Caco-2 (cell line): ENCODE measurements around the gene OSBPL1A. TPM values are rescaled to one million over a fixed set of nuclear protein-coding genes. Genes with fewer than 3 reads are reported as not detected.
"Not testable (repeated sequence)": the region's sequence is repeated elsewhere in the genome, so short reads cannot be mapped to it uniquely, and the experiment has no call there.

Experiments
- BruUV-seq: library from RNA; stranded (reverse); fragments of 400-500 nt; replicated peaks from 2 replicates; lab custom pipeline; 2021; lab: Mats Ljungman, UMichigan
- CTCF ChIA-PET: fragments of 300-600 bp; sonication (Branson Sonifier 250); formaldehyde crosslinking; loops from one replicate; lab custom pipeline; 2022; ENCODE audit warnings: antibody characterized with exemption; lab: Charles Lee
- POLR2A ChIA-PET: fragments of 300-600 bp; sonication (Branson Sonifier 250); formaldehyde crosslinking; loops from one replicate; lab custom pipeline; 2022; ENCODE audit warnings: antibody characterized with exemption; lab: Charles Lee
- DNase-seq, 2 experiments: peaks; one replicate each; pipeline versions ENCODE4 v3.0.0 to v3.0.0-alpha.2; 2020 to 2022
- H3K27me3 ChIP-seq: replicated peaks from 2 replicates; pipeline ENCODE4 v1.6.0; 2011; ENCODE audit warnings: low read length; ENCODE audit not compliant: control insufficient read depth, insufficient read depth
- H3K36me3 ChIP-seq: 2 replicates; pipeline ENCODE4 v1.5.1; 2011; ENCODE audit warnings: low read length; ENCODE audit not compliant: control insufficient read depth, insufficient read depth
- H3K4me1 ChIP-seq: fragments of 250-450 bp; sonication (Bioruptor Pico); 2 replicates; pipeline ENCODE4 v1.5.1; 2020; ENCODE audit warnings: mild to moderate bottlenecking
- H3K4me3 ChIP-seq: 2 replicates; pipeline ENCODE4 v1.5.1; 2011; ENCODE audit warnings: low read depth, mild to moderate bottlenecking, control low read depth, low read length
- H3K9me3 ChIP-seq: fragments of 250-450 bp; sonication (Bioruptor Pico); 2 replicates; pipeline ENCODE4 v1.5.1; 2020; ENCODE audit warnings: mild to moderate bottlenecking, moderate library complexity
- H3K27ac Mint-ChIP-seq: one replicate; pipeline ENCODE4 v1.8.0; 2022; ENCODE audit warnings: mixed read lengths; ENCODE audit not compliant: unreplicated experiment
- H3K27me3 Mint-ChIP-seq: one replicate; pipeline ENCODE4 v1.8.0; 2022; ENCODE audit warnings: mixed read lengths; ENCODE audit not compliant: insufficient read depth, unreplicated experiment
- H3K36me3 Mint-ChIP-seq: one replicate; pipeline ENCODE4 v1.8.0; 2022; ENCODE audit warnings: mild to moderate bottlenecking, mixed read lengths; ENCODE audit not compliant: insufficient read depth, unreplicated experiment
- H3K4me1 Mint-ChIP-seq: one replicate; pipeline ENCODE4 v1.8.0; 2022; ENCODE audit warnings: low read depth, mixed read lengths; ENCODE audit not compliant: unreplicated experiment
- H3K4me3 Mint-ChIP-seq: one replicate; pipeline ENCODE4 v1.8.0; 2022; ENCODE audit warnings: mild to moderate bottlenecking, moderate library complexity, mixed read lengths; ENCODE audit not compliant: unreplicated experiment
- H3K9me3 Mint-ChIP-seq: one replicate; pipeline ENCODE4 v1.8.0; 2022; ENCODE audit warnings: mixed read lengths; ENCODE audit not compliant: unreplicated experiment
- intact Hi-C: fragments of 100-400 bp; cut with micrococcal nuclease; formaldehyde crosslinking; loops from one replicate; pipeline ENCODE4 v1.10.0; 2022; ENCODE audit not compliant: unreplicated experiment
- total RNA-seq: library from RNA; stranded (reverse); gene quantifications from 2 replicates; pipeline ENCODE4 v1.2.3, GENCODE V29; 2022
- TF ChIP-seq, protein P1 (sequence below), 2 experiments: fragments of 200-600 bp in 1 of 2; IDR thresholded peaks; 1 replicate in 1 of 2; 2 replicates in 1 of 2; pipeline versions ENCODE4 v1.5.1 to v1.8.0; 2011 to 2022; ENCODE audit warnings: antibody characterized with exemption in 1 of 2, control low read depth in 1 of 2, inconsistent platforms in 1 of 2, low read depth in 1 of 2, low read length in 1 of 2, mild to moderate bottlenecking in 1 of 2, moderate library complexity in 1 of 2; ENCODE audit not compliant: insufficient read depth in 1 of 2, severe bottlenecking in 1 of 2, unreplicated experiment in 1 of 2

The OSBPL1A gene
- total RNA-seq, 1 experiment from 2014 or later: 15.7 TPM

DNA sequence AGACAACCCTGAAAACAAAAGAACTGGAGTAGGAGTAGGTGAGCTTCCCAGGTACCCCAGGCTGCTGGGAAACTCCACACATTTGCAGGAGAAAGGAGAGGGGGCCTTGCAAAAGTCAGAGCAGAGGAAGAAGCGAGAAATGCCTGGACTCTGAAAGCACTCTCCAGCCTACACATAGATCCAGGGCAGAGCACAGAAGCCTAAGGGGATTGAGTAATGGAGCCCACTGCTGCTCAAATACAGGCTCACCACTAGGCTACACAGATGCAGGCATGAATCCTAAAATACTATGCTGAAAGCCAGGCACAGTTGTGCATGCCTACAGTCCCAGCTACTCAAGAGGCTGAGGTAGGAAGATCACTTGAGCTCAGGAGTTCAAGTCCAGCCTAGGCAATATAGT is 33.4 kb downstream of the OSBPL1A start:
- POLR2A ChIA-PET: interaction anchor here (0.7 kb wide), 1 partner anchor 32 kb away, joined by 5 read pairs; no protein-coding TSS in a partner anchor
- no peak for DNase-seq

DNA sequence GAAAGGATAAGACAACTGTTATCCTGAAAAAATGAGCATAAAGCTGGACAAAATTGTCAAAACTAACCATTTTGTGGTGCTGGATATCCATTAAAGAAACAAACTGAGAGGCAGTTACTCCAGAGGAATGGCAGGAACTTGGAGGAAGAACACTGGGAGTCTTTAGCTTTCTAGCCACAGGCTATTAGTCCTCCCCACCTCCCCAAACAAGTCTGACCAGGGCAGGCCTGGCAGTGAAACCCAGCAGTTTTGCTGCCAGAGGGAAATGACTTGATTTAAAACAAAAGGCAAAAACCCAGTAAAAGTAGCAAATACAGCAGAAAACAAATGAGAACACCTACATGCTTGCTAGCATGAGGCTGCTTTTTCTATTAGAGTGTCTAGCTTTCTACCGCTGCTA is 34.9 kb downstream of the OSBPL1A start:
- Mint-ChIP-seq H3K4me3 (no peak overlapping the region), H3K9me3 (no peaks in the 10 kb centered on the region), H3K27me3 (no peaks in the 10 kb centered on the region), H3K27ac (no peak overlapping the region), H3K36me3 (no peaks in the 10 kb centered on the region), H3K4me1 (no peaks in the 10 kb centered on the region)
- POLR2A ChIA-PET: no interaction called here
- Histone ChIP-seq H3K27me3 (no peaks in the 10 kb centered on the region), H3K4me1 (0 out of 2 replicates have a peak, but pooled peaks cover 5% of the 10 kb centered on the region), H3K36me3 (no peaks in the 10 kb centered on the region), H3K4me3 (no peak overlapping the region), H3K9me3 (no peaks in the 10 kb centered on the region)
- intact Hi-C loops: no loop called here
- DNase-seq: peak; percentile 13 to 38
- no TSS peak for BruUV-seq
- TF ChIP-seq, protein P1, sequence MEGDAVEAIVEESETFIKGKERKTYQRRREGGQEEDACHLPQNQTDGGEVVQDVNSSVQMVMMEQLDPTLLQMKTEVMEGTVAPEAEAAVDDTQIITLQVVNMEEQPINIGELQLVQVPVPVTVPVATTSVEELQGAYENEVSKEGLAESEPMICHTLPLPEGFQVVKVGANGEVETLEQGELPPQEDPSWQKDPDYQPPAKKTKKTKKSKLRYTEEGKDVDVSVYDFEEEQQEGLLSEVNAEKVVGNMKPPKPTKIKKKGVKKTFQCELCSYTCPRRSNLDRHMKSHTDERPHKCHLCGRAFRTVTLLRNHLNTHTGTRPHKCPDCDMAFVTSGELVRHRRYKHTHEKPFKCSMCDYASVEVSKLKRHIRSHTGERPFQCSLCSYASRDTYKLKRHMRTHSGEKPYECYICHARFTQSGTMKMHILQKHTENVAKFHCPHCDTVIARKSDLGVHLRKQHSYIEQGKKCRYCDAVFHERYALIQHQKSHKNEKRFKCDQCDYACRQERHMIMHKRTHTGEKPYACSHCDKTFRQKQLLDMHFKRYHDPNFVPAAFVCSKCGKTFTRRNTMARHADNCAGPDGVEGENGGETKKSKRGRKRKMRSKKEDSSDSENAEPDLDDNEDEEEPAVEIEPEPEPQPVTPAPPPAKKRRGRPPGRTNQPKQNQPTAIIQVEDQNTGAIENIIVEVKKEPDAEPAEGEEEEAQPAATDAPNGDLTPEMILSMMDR (IDR thresholded peaks at IDR 0.05; ENCODE audit: insufficient read depth in 1 of 2, low read depth in 1 of 2, low read length in 1 of 2, severe bottlenecking in 1 of 2, unreplicated experiment in 1 of 2): no peak
- CTCF ChIA-PET: interaction anchor here (0.5 to 0.9 kb wide), 2 partner anchors 52 to 125 kb away, joined by 3 to 4 read pairs; no protein-coding TSS in a partner anchor

More for the DNA sequence above, 33.4 kb downstream of the OSBPL1A start:
- TF ChIP-seq, protein P1 (IDR thresholded peaks at IDR 0.05; ENCODE audit: insufficient read depth in 1 of 2, low read depth in 1 of 2, low read length in 1 of 2, severe bottlenecking in 1 of 2, unreplicated experiment in 1 of 2): no peak
- no peak overlapping the region for H3K4me3 ChIP-seq
- Mint-ChIP-seq H3K27ac (no peak overlapping the region), H3K36me3 (no peaks in the 10 kb centered on the region), H3K4me3 (no peak overlapping the region), H3K4me1 (no peaks in the 10 kb centered on the region), H3K27me3 (no peaks in the 10 kb centered on the region), H3K9me3 (no peaks in the 10 kb centered on the region)
- H3K9me3 ChIP-seq: no peaks in the 10 kb centered on the region
- no peaks in the 10 kb centered on the region for H3K27me3 ChIP-seq
- BruUV-seq: no TSS peak
- intact Hi-C loops: no loop called here
- CTCF ChIA-PET: no interaction called here
- no peaks in the 10 kb centered on the region for H3K36me3 ChIP-seq
- 0 out of 2 replicates have a peak, but pooled peaks cover 5% of the 10 kb centered on the region for H3K4me1 ChIP-seq

DNA sequence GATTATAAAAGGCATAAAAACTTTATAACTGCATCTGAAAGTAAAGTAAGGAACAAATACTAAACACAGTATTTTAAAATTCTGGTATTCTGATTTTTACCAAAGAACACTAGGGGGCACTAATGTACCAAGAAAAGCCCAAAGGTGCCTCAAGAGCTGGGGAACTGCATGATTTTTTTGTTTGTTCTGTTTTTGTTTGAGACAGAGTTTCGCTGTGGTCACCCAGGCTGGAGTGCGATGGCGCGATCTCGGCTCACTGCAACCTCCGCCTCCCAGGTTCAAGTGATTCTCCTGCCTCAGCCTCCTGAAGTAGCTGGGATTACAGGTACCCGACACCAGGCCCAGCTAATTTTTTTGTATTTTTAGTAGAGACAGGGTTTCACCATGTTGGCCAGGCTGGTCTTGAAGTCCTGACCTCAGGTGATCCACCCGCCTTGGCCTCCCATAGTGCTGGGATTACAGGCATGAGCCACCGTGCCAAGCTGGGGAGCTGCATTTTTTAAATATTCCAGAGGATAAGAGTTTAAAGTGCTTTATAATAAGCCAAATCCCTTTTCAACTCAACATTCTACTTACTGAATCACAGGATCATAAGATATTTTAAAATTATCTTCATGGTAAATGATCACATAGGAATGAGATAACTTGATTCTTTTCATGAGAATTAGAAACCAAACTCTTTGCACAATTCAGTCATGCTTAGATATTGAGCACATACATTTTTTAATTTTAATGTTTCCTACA is 37.7 kb downstream of the OSBPL1A start:
- H3K27me3 ChIP-seq, H3K4me3 Mint-ChIP-seq, H3K27ac Mint-ChIP-seq, H3K9me3 ChIP-seq, POLR2A ChIA-PET, BruUV-seq, H3K36me3 ChIP-seq, H3K4me3 ChIP-seq, H3K4me1 ChIP-seq, H3K27me3 Mint-ChIP-seq, H3K9me3 Mint-ChIP-seq, H3K36me3 Mint-ChIP-seq, H3K4me1 Mint-ChIP-seq: not testable (repeated sequence)
- intact Hi-C loops: loop anchor here (1.0 kb wide), 3 partner anchors 37 to 127 kb away; partner anchors contain the start of gene OSBPL1A
- TF ChIP-seq, protein P1 (IDR thresholded peaks at IDR 0.05; ENCODE audit: insufficient read depth in 1 of 2, low read depth in 1 of 2, low read length in 1 of 2, severe bottlenecking in 1 of 2, unreplicated experiment in 1 of 2): peak; percentile 16 to 40
- DNase-seq: peak in 1 of 2 experiments; percentile 15
- CTCF ChIA-PET: interaction anchor here (0.5 to 2.1 kb wide), 4 partner anchors 51 to 183 kb away, joined by 3 to 22 read pairs (median 4); no protein-coding TSS in a partner anchor
